Type B pancreatic cell (in vitro differentiated cells): ENCODE data around the gene INPP5J. TPM values are rescaled to one million over a fixed set of nuclear protein-coding genes. Genes with fewer than 3 reads are reported as not detected.

Source experiments
- DNase-seq: peaks from one replicate; pipeline ENCODE4 v3.0.0; 2021; ENCODE audit warnings: mixed read lengths; ENCODE audit not compliant: unreplicated experiment; ENCODE audit errors: extremely low spot score
- H3K27ac Mint-ChIP-seq: 2 replicates; pipeline ENCODE4 v1.8.0; 2021; ENCODE audit warnings: mild to moderate bottlenecking, mixed read lengths
- H3K27me3 Mint-ChIP-seq: 2 replicates; pipeline ENCODE4 v1.8.0; 2021; ENCODE audit warnings: mixed read lengths
- H3K36me3 Mint-ChIP-seq: 2 replicates; pipeline ENCODE4 v1.8.0; 2021; ENCODE audit warnings: mixed read lengths
- H3K4me1 Mint-ChIP-seq: one replicate; pipeline ENCODE4 v1.8.0; 2021; ENCODE audit warnings: mixed read lengths; ENCODE audit not compliant: unreplicated experiment
- H3K4me3 Mint-ChIP-seq: 2 replicates; pipeline ENCODE4 v1.8.0; 2021; ENCODE audit warnings: mild to moderate bottlenecking, mixed read lengths
- H3K9me3 Mint-ChIP-seq: 2 replicates; pipeline ENCODE4 v1.8.0; 2021; ENCODE audit warnings: mixed read lengths
- CTCF ChIP-seq: fragments of 200-600 bp; sonication (generic); conservative IDR thresholded peaks from 2 replicates; pipeline ENCODE4 v1.5.0; 2021; ENCODE audit warnings: antibody characterized with exemption, mild to moderate bottlenecking
- total RNA-seq: library from RNA; stranded (reverse); gene quantifications from 2 replicates; pipeline ENCODE4 v1.2.1, GENCODE V29; 2021; ENCODE audit warnings: low replicate concordance

Gene INPP5J
- total RNA-seq, 1 donor from 2014 or later: 8.7 TPM

GRCh38 chr22:31140746-31141145 lies 18.0 kb downstream of the INPP5J start:
- Mint-ChIP-seq H3K36me3 (no peaks in the 10 kb centered on the region), H3K4me3 (no peak overlapping the region), H3K9me3 (no peaks in the 10 kb centered on the region), H3K27me3 (peaks cover 5% of the 10 kb centered on the region), H3K4me1 (no peaks in the 10 kb centered on the region), H3K27ac (no peak overlapping the region)
- no peak for DNase-seq
- no peak for TF ChIP-seq CTCF

- Mint-ChIP-seq H3K27me3 (peaks cover 5% of the 10 kb centered on the region), H3K4me3 (no peak overlapping the region), H3K27ac (no peak overlapping the region), H3K36me3 (no peaks in the 10 kb centered on the region), H3K4me1 (no peaks in the 10 kb centered on the region), H3K9me3 (no peaks in the 10 kb centered on the region)
- DNase-seq: no peak
- TF ChIP-seq CTCF: no peak
Observed at GRCh38 chr22:31141551-31141950, 18.8 kb downstream of the INPP5J start.

GRCh38 chr22:31142285-31142684 lies 19.5 kb downstream of the INPP5J start:
- Mint-ChIP-seq H3K4me1 (no peaks in the 10 kb centered on the region), H3K27ac (no peak overlapping the region), H3K36me3 (no peaks in the 10 kb centered on the region), H3K9me3 (no peaks in the 10 kb centered on the region), H3K4me3 (no peak overlapping the region), H3K27me3 (peaks cover 5% of the 10 kb centered on the region)
- no peak for TF ChIP-seq CTCF
- no peak for DNase-seq

- TF ChIP-seq CTCF: no peak
- Mint-ChIP-seq H3K4me1 (no peaks in the 10 kb centered on the region), H3K27me3 (peaks cover 5% of the 10 kb centered on the region), H3K4me3 (no peak overlapping the region), H3K27ac (no peak overlapping the region), H3K9me3 (no peaks in the 10 kb centered on the region), H3K36me3 (no peaks in the 10 kb centered on the region)
- no peak for DNase-seq
Observed at GRCh38 chr22:31143038-31143437, 20.3 kb downstream of the INPP5J start.

GRCh38 chr22:31143537-31143936 lies 20.8 kb downstream of the INPP5J start:
- Mint-ChIP-seq H3K27ac (no peak overlapping the region), H3K27me3 (peaks cover 5% of the 10 kb centered on the region), H3K9me3 (no peaks in the 10 kb centered on the region), H3K36me3 (no peaks in the 10 kb centered on the region), H3K4me1 (peaks cover under 1% of the 10 kb centered on the region), H3K4me3 (no peak overlapping the region)
- no peak for TF ChIP-seq CTCF
- DNase-seq: no peak

DNA sequence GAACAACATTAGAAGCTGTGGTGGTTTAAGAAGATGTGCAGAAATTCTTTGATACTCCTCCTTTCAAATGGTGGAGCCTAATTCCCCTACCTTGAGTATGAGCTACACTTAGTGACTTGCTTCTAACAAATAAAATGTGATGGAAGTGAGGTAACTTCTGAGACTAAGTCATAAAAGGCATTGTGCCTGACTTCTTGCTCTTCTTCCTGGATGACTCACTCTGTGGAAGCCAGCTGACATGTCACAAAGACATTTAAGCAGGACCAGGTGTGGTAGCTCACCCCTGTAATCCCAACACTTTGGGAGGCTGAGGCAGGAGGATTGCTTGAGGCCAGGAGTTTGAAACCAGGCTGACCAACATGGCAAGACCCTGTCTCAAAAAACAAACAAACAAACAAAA lies 21.5 kb downstream of the INPP5J start:
- Mint-ChIP-seq H3K4me1 (peaks cover 7% of the 10 kb centered on the region), H3K36me3 (no peaks in the 10 kb centered on the region), H3K4me3 (no peak overlapping the region), H3K9me3 (no peaks in the 10 kb centered on the region), H3K27me3 (peaks cover 5% of the 10 kb centered on the region), H3K27ac (no peak overlapping the region)
- no peak for TF ChIP-seq CTCF
- DNase-seq: no peak
